ENCODE results near the gene TSPO2.

TSPO2 gene

DNA sequence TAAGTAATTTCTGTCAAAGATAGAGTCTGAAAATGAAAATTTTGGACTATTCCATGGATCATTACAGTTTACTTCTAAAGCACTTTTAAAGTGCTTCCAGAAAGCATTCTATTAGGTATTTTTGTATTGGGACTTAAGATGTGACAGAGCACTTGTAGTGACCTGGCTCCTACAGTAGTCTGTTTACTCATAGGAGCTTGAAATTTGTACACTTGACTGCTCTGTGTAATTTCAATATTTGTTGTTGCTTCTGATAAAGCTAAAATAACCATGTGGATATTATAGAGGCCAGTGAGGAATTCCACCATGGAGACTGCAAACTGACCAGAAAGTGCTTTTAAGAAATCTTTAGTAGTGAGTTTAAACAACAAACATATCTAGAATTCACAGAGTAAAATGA, 40.8 kb downstream of the TSPO2 start:
- Histone ChIP-seq H4K20me1 (ENCODE audit: low read depth, low read length) (no peaks in the 10 kb centered on the region), H3K36me3 (ENCODE audit: low read length) (peaks cover 77% of the 10 kb centered on the region), H3K4me2 (ENCODE audit: low read depth, low read length, poor library complexity, severe bottlenecking) (no peak overlapping the region), H3K9ac (ENCODE audit: low read length) (no peak overlapping the region), H3F3A (ENCODE audit: insufficient read depth) (0 out of 2 replicates have a peak, but pooled peaks cover 8% of the 10 kb centered on the region), H2AFZ (ENCODE audit: low read depth, low read length, severe bottlenecking) (no peak overlapping the region), H3K4me3 (ENCODE audit: insufficient read depth, low read length, poor library complexity, severe bottlenecking) (no peak overlapping the region), H3K9me2 (replicated peaks; ENCODE audit: insufficient read depth, low read length) (no peaks in the 10 kb centered on the region), H3K27ac (ENCODE audit: low read depth, low read length) (no peak overlapping the region), H3K9me3 (ENCODE audit: insufficient read depth, low read length) (no peaks in the 10 kb centered on the region), H3K79me2 (ENCODE audit: insufficient read depth, low read length) (peaks cover 44% of the 10 kb centered on the region), H3K27me3 (ENCODE audit: low read length) (no peaks in the 10 kb centered on the region)
- TF ChIP-seq, protein P1, sequence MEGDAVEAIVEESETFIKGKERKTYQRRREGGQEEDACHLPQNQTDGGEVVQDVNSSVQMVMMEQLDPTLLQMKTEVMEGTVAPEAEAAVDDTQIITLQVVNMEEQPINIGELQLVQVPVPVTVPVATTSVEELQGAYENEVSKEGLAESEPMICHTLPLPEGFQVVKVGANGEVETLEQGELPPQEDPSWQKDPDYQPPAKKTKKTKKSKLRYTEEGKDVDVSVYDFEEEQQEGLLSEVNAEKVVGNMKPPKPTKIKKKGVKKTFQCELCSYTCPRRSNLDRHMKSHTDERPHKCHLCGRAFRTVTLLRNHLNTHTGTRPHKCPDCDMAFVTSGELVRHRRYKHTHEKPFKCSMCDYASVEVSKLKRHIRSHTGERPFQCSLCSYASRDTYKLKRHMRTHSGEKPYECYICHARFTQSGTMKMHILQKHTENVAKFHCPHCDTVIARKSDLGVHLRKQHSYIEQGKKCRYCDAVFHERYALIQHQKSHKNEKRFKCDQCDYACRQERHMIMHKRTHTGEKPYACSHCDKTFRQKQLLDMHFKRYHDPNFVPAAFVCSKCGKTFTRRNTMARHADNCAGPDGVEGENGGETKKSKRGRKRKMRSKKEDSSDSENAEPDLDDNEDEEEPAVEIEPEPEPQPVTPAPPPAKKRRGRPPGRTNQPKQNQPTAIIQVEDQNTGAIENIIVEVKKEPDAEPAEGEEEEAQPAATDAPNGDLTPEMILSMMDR (IDR thresholded peaks at IDR 0.05; ENCODE audit: insufficient read depth, low read length, poor library complexity, severe bottlenecking): no peak
- TF ChIP-seq EZH2phosphoT487 (conservative IDR thresholded peaks at IDR 0.05; ENCODE audit: low read length): no peak

DNA sequence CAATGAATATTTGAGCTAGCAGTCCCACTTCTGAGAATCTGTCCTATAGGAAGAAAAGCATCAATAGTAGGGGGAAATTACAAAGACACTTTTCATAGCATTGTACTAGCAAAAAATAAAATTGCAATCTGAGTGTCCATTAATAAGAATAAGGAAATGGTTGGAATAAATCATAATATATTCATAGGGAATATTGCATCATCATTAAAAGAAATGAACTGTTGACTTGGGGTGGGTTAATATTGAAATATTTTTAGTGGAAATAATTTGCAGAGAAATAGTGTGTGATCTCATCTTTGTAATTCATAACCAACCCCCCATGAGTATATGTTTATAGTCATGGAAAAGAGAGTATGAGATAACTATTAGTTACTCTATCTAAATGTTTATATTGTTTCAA, 42.9 kb downstream of the TSPO2 start:
- Histone ChIP-seq H3F3A (ENCODE audit: insufficient read depth) (0 out of 2 replicates have a peak, but pooled peaks cover 8% of the 10 kb centered on the region), H3K27me3 (ENCODE audit: low read length) (no peaks in the 10 kb centered on the region), H3K9me3 (ENCODE audit: insufficient read depth, low read length) (no peaks in the 10 kb centered on the region), H3K4me3 (ENCODE audit: insufficient read depth, low read length, poor library complexity, severe bottlenecking) (no peak overlapping the region), H3K79me2 (ENCODE audit: insufficient read depth, low read length) (peaks cover 23% of the 10 kb centered on the region), H2AFZ (ENCODE audit: low read depth, low read length, severe bottlenecking) (no peak overlapping the region), H3K4me2 (ENCODE audit: low read depth, low read length, poor library complexity, severe bottlenecking) (no peak overlapping the region), H4K20me1 (ENCODE audit: low read depth, low read length) (no peaks in the 10 kb centered on the region), H3K9me2 (replicated peaks; ENCODE audit: insufficient read depth, low read length) (no peaks in the 10 kb centered on the region), H3K9ac (ENCODE audit: low read length) (no peak overlapping the region), H3K27ac (ENCODE audit: low read depth, low read length) (no peak overlapping the region), H3K36me3 (ENCODE audit: low read length) (peaks cover 64% of the 10 kb centered on the region)
- TF ChIP-seq, protein P1 (IDR thresholded peaks at IDR 0.05; ENCODE audit: insufficient read depth, low read length, poor library complexity, severe bottlenecking): no peak

DNA sequence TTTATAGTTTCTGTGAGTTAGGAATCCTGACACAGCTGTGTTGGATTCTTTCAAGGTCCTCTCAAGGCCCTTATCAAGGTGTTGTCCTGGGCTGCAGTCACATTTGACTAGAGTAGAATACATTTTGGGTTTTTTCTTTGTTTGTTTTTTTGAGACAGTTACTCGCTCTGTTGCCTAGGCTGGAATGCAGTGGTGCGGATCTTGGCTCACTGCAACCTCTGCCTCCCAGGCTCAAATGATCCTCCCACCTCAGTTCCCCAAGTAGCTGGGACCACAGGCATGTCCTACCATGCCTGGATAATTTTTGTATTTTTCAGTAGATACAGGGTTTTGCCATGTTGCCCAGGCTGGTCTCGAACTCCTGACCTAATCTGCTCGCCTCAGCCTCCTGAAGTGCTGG, 46.2 kb downstream of the TSPO2 start:
- TF ChIP-seq, protein P1 (IDR thresholded peaks at IDR 0.05; ENCODE audit: insufficient read depth, low read length, poor library complexity, severe bottlenecking): no peak
- no peak for TF ChIP-seq EZH2phosphoT487 (conservative IDR thresholded peaks at IDR 0.05; ENCODE audit: low read length)
- no peak overlapping the region for H2AFZ ChIP-seq (ENCODE audit: low read depth, low read length, severe bottlenecking)
- H3K27me3 ChIP-seq (ENCODE audit: low read length): no peaks in the 10 kb centered on the region
- no peak overlapping the region for H3K27ac ChIP-seq (ENCODE audit: low read depth, low read length)
- no peak overlapping the region for H3K9ac ChIP-seq (ENCODE audit: low read length)
- H3K9me2 ChIP-seq (replicated peaks; ENCODE audit: insufficient read depth, low read length): no peaks in the 10 kb centered on the region
- 0 out of 2 replicates have a peak, but pooled peaks cover 5% of the 10 kb centered on the region for H3K79me2 ChIP-seq (ENCODE audit: insufficient read depth, low read length)
- H3K4me2 ChIP-seq (ENCODE audit: low read depth, low read length, poor library complexity, severe bottlenecking): no peak overlapping the region
- peaks cover 6% of the 10 kb centered on the region; the same call in 1 of the 2 replicates for H3F3A ChIP-seq (ENCODE audit: insufficient read depth)
- no peak overlapping the region for H3K4me3 ChIP-seq (ENCODE audit: insufficient read depth, low read length, poor library complexity, severe bottlenecking)
- peaks cover 71% of the 10 kb centered on the region for H3K36me3 ChIP-seq (ENCODE audit: low read length)
- H4K20me1 ChIP-seq (ENCODE audit: low read depth, low read length): no peaks in the 10 kb centered on the region
- no peaks in the 10 kb centered on the region for H3K9me3 ChIP-seq (ENCODE audit: insufficient read depth, low read length)
